GM10248 (cell line): ENCODE results near the gene NDUFS7.

Source experiments
- CTCF ChIA-PET: fragments of 300-600 bp; sonication (Branson Sonifier 250); formaldehyde crosslinking; extraction: SDS; loops from one replicate; lab custom pipeline; 2021; ENCODE audit warnings: antibody characterized with exemption; lab: Yijun Ruan, JAX
- POLR2A ChIA-PET: fragments of 350-650 bp; sonication (Branson Sonifier 250); formaldehyde crosslinking; extraction: SDS; loops from one replicate; lab custom pipeline; 2020; ENCODE audit warnings: antibody characterized with exemption; lab: Yijun Ruan, JAX
- DNase-seq: peaks from one replicate; pipeline ENCODE4 v3.0.0; 2012; ENCODE audit errors: extremely low spot score
- CTCF ChIP-seq: IDR thresholded peaks from 2 replicates; pipeline ENCODE4 v1.5.1; 2012; ENCODE audit warnings: mild to moderate bottlenecking, low read depth; ENCODE audit errors: extremely low read depth, missing control alignments, control extremely low read depth

The NDUFS7 gene

GRCh38 chr19:1370579-1371361 lies 12.9 kb upstream of the NDUFS7 start:
- no peak for TF ChIP-seq CTCF
- ChIA-PET POLR2A (no interaction called here), CTCF (interaction anchor here (0.8 to 7.6 kb wide), 6 partner anchors 12 to 126 kb away, joined by 3 to 87 read pairs (median 11); partner anchors contain the start of gene NDUFS7)
- DNase-seq: no peak

- ChIA-PET CTCF (interaction anchor here (0.9 to 7.6 kb wide), 13 partner anchors 8 to 129 kb away, joined by 3 to 87 read pairs (median 7); partner anchors contain the start of genes CIRBP and NDUFS7), POLR2A (no interaction called here)
- DNase-seq: no peak
- TF ChIP-seq CTCF: no peak
Observed at GRCh38 chr19:1373042-1373533, 10.6 kb upstream of the NDUFS7 start.

- TF ChIP-seq CTCF: no peak
- no peak for DNase-seq
- CTCF ChIA-PET: interaction anchor here (0.9 to 7.6 kb wide), 7 partner anchors 9 to 105 kb away, joined by 3 to 87 read pairs (median 7); partner anchors contain the start of genes CIRBP and NDUFS7
- POLR2A ChIA-PET: no interaction called here
Observed at GRCh38 chr19:1373534-1374249, 10.0 kb upstream of the NDUFS7 start.

- no peak for TF ChIP-seq CTCF
- no peak for DNase-seq
- CTCF ChIA-PET: interaction anchor here (2.2 to 7.6 kb wide), 3 partner anchors 59 to 106 kb away, joined by 7 to 87 read pairs (median 47); partner anchors contain the start of gene CIRBP
- POLR2A ChIA-PET: no interaction called here
Observed at GRCh38 chr19:1374250-1374577, 9.5 kb upstream of the NDUFS7 start.

GRCh38 chr19:1376415-1376805 lies 7.3 kb upstream of the NDUFS7 start:
- no peak for DNase-seq
- no peak for TF ChIP-seq CTCF
- POLR2A ChIA-PET: interaction anchor here (0.7 kb wide), 1 partner anchor 66 kb away, joined by 3 read pairs; no protein-coding TSS in a partner anchor
- CTCF ChIA-PET: no interaction called here

GRCh38 chr19:1377176-1377964 lies 6.3 kb upstream of the NDUFS7 start:
- DNase-seq: no peak
- ChIA-PET POLR2A (no interaction called here), CTCF (no interaction called here)
- TF ChIP-seq CTCF: no peak
